MCF 10A (cell line): ENCODE data around the gene BEST3. TPM values are rescaled to one million over a fixed set of nuclear protein-coding genes. Genes with fewer than 3 reads are reported as not detected.
A peak's percentile ranks its signal among the peaks of the same experiment; 100 is the strongest.

Experiments
- BruUV-seq: library from RNA; stranded (reverse); fragments of 400-500 nt; replicated peaks from 2 replicates; lab custom pipeline; 2021; lab: Mats Ljungman, UMichigan
- CTCF ChIA-PET: fragments of 300-600 bp; sonication (Branson Sonifier 250); formaldehyde crosslinking; extraction: SDS; loops from one replicate; lab custom pipeline; 2021; ENCODE audit warnings: antibody characterized with exemption, inconsistent platforms; lab: Yijun Ruan, JAX
- POLR2A ChIA-PET: fragments of 300-600, 350-650 bp; sonication (Branson Sonifier 250); formaldehyde crosslinking; extraction: SDS; loops from one replicate; lab custom pipeline; 2020; ENCODE audit warnings: antibody characterized with exemption, inconsistent platforms; lab: Yijun Ruan, JAX
- DNase-seq: peaks from one replicate; pipeline ENCODE4 v3.0.0-alpha.2; 2018; ENCODE audit not compliant: unreplicated experiment
- H3K27ac Mint-ChIP-seq: one replicate; pipeline ENCODE4 v1.8.0; 2022; ENCODE audit warnings: mild to moderate bottlenecking, low read depth, mixed read lengths; ENCODE audit not compliant: unreplicated experiment
- H3K27me3 Mint-ChIP-seq: one replicate; pipeline ENCODE4 v1.8.0; 2022; ENCODE audit warnings: mixed read lengths; ENCODE audit not compliant: insufficient read depth, unreplicated experiment
- H3K36me3 Mint-ChIP-seq: one replicate; pipeline ENCODE4 v1.8.0; 2022; ENCODE audit warnings: mild to moderate bottlenecking, moderate library complexity, mixed read lengths; ENCODE audit not compliant: insufficient read depth, unreplicated experiment
- H3K4me1 Mint-ChIP-seq: one replicate; pipeline ENCODE4 v1.8.0; 2022; ENCODE audit warnings: mixed read lengths; ENCODE audit not compliant: insufficient read depth, unreplicated experiment
- H3K4me3 Mint-ChIP-seq: one replicate; pipeline ENCODE4 v1.8.0; 2022; ENCODE audit warnings: mild to moderate bottlenecking, moderate library complexity, mixed read lengths; ENCODE audit not compliant: unreplicated experiment
- H3K9me3 Mint-ChIP-seq: one replicate; pipeline ENCODE4 v1.8.0; 2022; ENCODE audit warnings: mixed read lengths; ENCODE audit not compliant: unreplicated experiment
- CTCF ChIP-seq: fragments of 200-600 bp; IDR thresholded peaks from one replicate; pipeline ENCODE4 v1.8.0; 2022; ENCODE audit warnings: antibody characterized with exemption, mild to moderate bottlenecking; ENCODE audit not compliant: unreplicated experiment
- intact Hi-C: fragments of 100-400 bp; cut with micrococcal nuclease; formaldehyde crosslinking; loops from 2 replicates; pipeline ENCODE4 v1.14.1; 2022
- total RNA-seq: library from RNA; stranded (reverse); gene quantifications from 2 replicates; pipeline ENCODE4 v1.2.3, GENCODE V29; 2022

BEST3 gene
- total RNA-seq, 1 experiment from 2014 or later, result 0.56 TPM

- Mint-ChIP-seq H3K27me3 (no peaks in the 10 kb centered on the region), H3K27ac (no peak overlapping the region), H3K9me3 (no peaks in the 10 kb centered on the region), H3K36me3 (no peaks in the 10 kb centered on the region), H3K4me1 (peaks cover 9% of the 10 kb centered on the region), H3K4me3 (no peak overlapping the region)
- ChIA-PET POLR2A (interaction anchor here (0.9 to 1.4 kb wide), 2 partner anchors 8 to 14 kb away, joined by 3 read pairs; no protein-coding TSS in a partner anchor), CTCF (interaction anchor here (0.5 kb wide), 1 partner anchor 24 kb away, joined by 3 read pairs; no protein-coding TSS in a partner anchor)
- no TSS peak for BruUV-seq
- intact Hi-C loops, result no loop called here
- TF ChIP-seq CTCF, result no peak
- no peak for DNase-seq
Measured at GRCh38 chr12:69720750-69721149, 21.6 kb upstream of the BEST3 start.

GRCh38 chr12:69719336-69720316 lies 20.5 kb upstream of the BEST3 start:
- H3K27ac Mint-ChIP-seq, result no peak overlapping the region
- no peak overlapping the region for H3K4me3 Mint-ChIP-seq
- H3K4me1 Mint-ChIP-seq, result peaks cover 9% of the 10 kb centered on the region
- no peak for TF ChIP-seq CTCF
- no peaks in the 10 kb centered on the region for H3K36me3 Mint-ChIP-seq
- intact Hi-C loops, result no loop called here
- no peaks in the 10 kb centered on the region for H3K9me3 Mint-ChIP-seq
- BruUV-seq, result no TSS peak
- H3K27me3 Mint-ChIP-seq, result no peaks in the 10 kb centered on the region
- DNase-seq, result peak; percentile 38
- POLR2A ChIA-PET, result interaction anchor here (0.7 to 1.4 kb wide), 4 partner anchors 14 to 65 kb away, joined by 3 to 5 read pairs (median 4); no protein-coding TSS in a partner anchor
- CTCF ChIA-PET, result interaction anchor here (0.6 kb wide), 1 partner anchor 1129 kb away, joined by 3 read pairs; no protein-coding TSS in a partner anchor

DNA sequence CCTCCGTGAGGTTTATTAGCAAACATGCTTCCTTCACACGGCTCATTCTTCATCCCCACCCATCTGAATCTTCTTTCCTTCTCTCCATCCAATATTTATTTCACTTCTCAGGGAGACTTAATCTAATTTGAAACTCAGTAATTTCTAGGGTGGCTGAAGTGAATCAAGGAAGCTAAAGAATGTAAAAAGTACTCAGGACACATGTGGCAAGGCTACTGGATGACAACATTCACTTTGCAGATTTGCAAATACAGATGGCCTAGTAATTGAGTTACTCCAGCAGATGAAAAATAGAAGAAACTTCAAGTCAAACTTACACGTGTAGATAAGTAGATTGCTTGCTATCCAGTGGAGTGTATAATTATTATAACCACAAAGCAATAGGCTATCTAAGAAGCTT lies 15.4 kb upstream of the BEST3 start:
- TF ChIP-seq CTCF, result no peak
- Mint-ChIP-seq H3K9me3 (no peaks in the 10 kb centered on the region), H3K27ac (no peak overlapping the region), H3K4me1 (peaks cover 3% of the 10 kb centered on the region), H3K36me3 (no peaks in the 10 kb centered on the region), H3K4me3 (no peak overlapping the region), H3K27me3 (no peaks in the 10 kb centered on the region)
- ChIA-PET POLR2A (interaction anchor here (0.6 to 1.0 kb wide), 2 partner anchors 8 to 839 kb away, joined by 3 to 5 read pairs; no protein-coding TSS in a partner anchor), CTCF (no interaction called here)
- no TSS peak for BruUV-seq
- intact Hi-C loops, result no loop called here
- no peak for DNase-seq

DNA sequence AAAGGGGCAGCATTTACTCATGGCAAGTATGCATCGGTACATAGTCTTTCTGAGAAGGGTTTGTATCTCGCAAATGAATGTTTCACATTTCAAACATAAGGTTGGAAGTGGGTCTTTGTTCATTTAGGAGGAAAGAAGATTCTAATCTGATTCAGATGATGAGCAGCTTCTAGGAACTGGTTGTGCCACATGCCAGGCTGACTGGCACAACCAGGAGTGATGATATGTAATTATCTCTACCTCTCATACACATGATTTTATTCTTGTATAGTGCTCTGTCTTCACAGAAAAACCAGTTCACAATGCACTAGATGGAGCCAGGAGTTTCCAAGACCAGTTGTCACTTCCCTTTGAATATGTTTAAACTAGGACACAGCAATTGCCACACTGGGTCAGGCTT lies 13.7 kb upstream of the BEST3 start:
- BruUV-seq, result no TSS peak
- POLR2A ChIA-PET, result interaction anchor here (0.9 kb wide), 1 partner anchor 8 kb away, joined by 3 read pairs; no protein-coding TSS in a partner anchor
- Mint-ChIP-seq H3K27me3 (no peaks in the 10 kb centered on the region), H3K9me3 (no peaks in the 10 kb centered on the region), H3K27ac (no peak overlapping the region), H3K4me3 (no peak overlapping the region), H3K36me3 (no peaks in the 10 kb centered on the region), H3K4me1 (no peaks in the 10 kb centered on the region)
- CTCF ChIA-PET, result no interaction called here
- DNase-seq, result no peak
- intact Hi-C loops, result no loop called here
- no peak for TF ChIP-seq CTCF
